GM21526 (cell line): ENCODE results near the gene CTNNA2.

Source experiments
- ATAC-seq: cut with Tn5 transposase; IDR thresholded peaks from one replicate; pipeline ENCODE4 v1.9.1; 2021; ENCODE audit warnings: moderate library complexity; ENCODE audit not compliant: unreplicated experiment, low FRiP score

The CTNNA2 gene

GRCh38 chr2:80300346-80300745 is 787.5 kb downstream of the CTNNA2 start:
- no peak for ATAC-seq

GRCh38 chr2:80300954-80301353 is 788.1 kb downstream of the CTNNA2 start:
- ATAC-seq, result no peak

GRCh38 chr2:80302001-80302313 is 789.1 kb downstream of the CTNNA2 start:
- ATAC-seq, result no peak

GRCh38 chr2:80302314-80303005 is 789.6 kb downstream of the CTNNA2 start:
- ATAC-seq, result no peak

GRCh38 chr2:80303006-80303908 is 790.4 kb downstream of the CTNNA2 start:
- no peak for ATAC-seq

- ATAC-seq, result no peak
Measured at GRCh38 chr2:80303909-80304837, 791.3 kb downstream of the CTNNA2 start, which contains the start of gene LRRTM1. TSS of gene LRRTM1 (minus strand) at chr2:80304752. CDS start at chr2:80303819, 933 bp downstream.

GRCh38 chr2:80311304-80311703 is 798.5 kb downstream of the CTNNA2 start:
- ATAC-seq, result no peak

GRCh38 chr2:80312282-80312839 is 799.5 kb downstream of the CTNNA2 start:
- ATAC-seq, result no peak

GRCh38 chr2:80322311-80322920 is 809.6 kb downstream of the CTNNA2 start:
- ATAC-seq, result no peak

- ATAC-seq, result no peak
Measured at GRCh38 chr2:80322958-80323357, 810.1 kb downstream of the CTNNA2 start.

GRCh38 chr2:80323610-80324009 is 810.8 kb downstream of the CTNNA2 start:
- ATAC-seq, result no peak

GRCh38 chr2:80324525-80324924 is 811.7 kb downstream of the CTNNA2 start:
- ATAC-seq, result no peak

- no peak for ATAC-seq
Measured at GRCh38 chr2:80326214-80326613, 813.4 kb downstream of the CTNNA2 start.

- ATAC-seq, result no peak
Measured at GRCh38 chr2:80326861-80327260, 814.0 kb downstream of the CTNNA2 start.

- no peak for ATAC-seq
Measured at GRCh38 chr2:80328159-80328571, 815.3 kb downstream of the CTNNA2 start.

- ATAC-seq, result no peak
Measured at GRCh38 chr2:80329491-80329890, 816.6 kb downstream of the CTNNA2 start.

- no peak for ATAC-seq
Measured at GRCh38 chr2:80330527-80331450, 817.9 kb downstream of the CTNNA2 start.

GRCh38 chr2:80333886-80334285 is 821.0 kb downstream of the CTNNA2 start:
- ATAC-seq, result no peak

GRCh38 chr2:80335411-80335810 is 822.6 kb downstream of the CTNNA2 start:
- no peak for ATAC-seq
